ENCODE results near the gene IL15.

- TF ChIP-seq TCF7 (CRISPR knock-in tag; IDR thresholded peaks at IDR 0.05; ENCODE audit: low read depth) (no peak), ATF2 (CRISPR knock-in tag; IDR thresholded peaks at IDR 0.05; ENCODE audit: borderline replicate concordance, low read depth) (no peak), CTCF (IDR thresholded peaks at IDR 0.05) (no peak), NR1H2 (CRISPR knock-in tag; IDR thresholded peaks at IDR 0.05) (no peak), SOX15 (CRISPR knock-in tag; IDR thresholded peaks at IDR 0.05) (no peak), NR3C1 (CRISPR knock-in tag; conservative IDR thresholded peaks at IDR 0.05; ENCODE audit: low read depth) (no peak), USF1 (CRISPR knock-in tag; IDR thresholded peaks at IDR 0.05) (no peak), FOXP1 (CRISPR knock-in tag; IDR thresholded peaks at IDR 0.05; ENCODE audit: borderline replicate concordance) (no peak), GRHL2 (CRISPR knock-in tag; IDR thresholded peaks at IDR 0.05; ENCODE audit: insufficient replicate concordance, severe bottlenecking) (no peak), ATF1 (CRISPR knock-in tag; IDR thresholded peaks at IDR 0.05) (no peak), JUN (CRISPR knock-in tag; IDR thresholded peaks at IDR 0.05) (no peak), ESRRA (CRISPR knock-in tag; IDR thresholded peaks at IDR 0.05; ENCODE audit: borderline replicate concordance) (no peak)
These were observed 21.4 kb upstream of the IL15 start for GRCh38 chr4:141614878-141615586.
